NCI-H128 (cell line): ENCODE results near the gene CD3G.
"Not testable (repeated sequence)": the region's sequence is repeated elsewhere in the genome, so short reads cannot be mapped to it uniquely, and the experiment has no call there.

ENCODE experiments used
- DNase-seq: peaks from one replicate; lab custom pipeline; 2025; ENCODE audit not compliant: unreplicated experiment; lab: John Stamatoyannopoulos, UW

The CD3G gene

GRCh38 chr11:118375978-118376377 lies 31.8 kb downstream of the CD3G start:
- DNase-seq: no peak

- no peak for DNase-seq
Observed at GRCh38 chr11:118379497-118379896, 35.4 kb downstream of the CD3G start.

- no peak for DNase-seq
Observed at GRCh38 chr11:118380571-118380970, 36.4 kb downstream of the CD3G start.

- no peak for DNase-seq
Observed at GRCh38 chr11:118382954-118383353, 38.8 kb downstream of the CD3G start.

GRCh38 chr11:118383657-118384056 lies 39.5 kb downstream of the CD3G start:
- DNase-seq: no peak

GRCh38 chr11:118396097-118396501 lies 52.0 kb downstream of the CD3G start:
- DNase-seq: no peak

GRCh38 chr11:118397448-118397847 lies 53.3 kb downstream of the CD3G start:
- DNase-seq: no peak

GRCh38 chr11:118398791-118399559 lies 54.8 kb downstream of the CD3G start:
- DNase-seq: no peak

GRCh38 chr11:118401151-118401879 lies 57.2 kb downstream of the CD3G start, which contains the start of gene ATP5MG:
TSS of gene ATP5MG (plus strand) at chr11:118401606. CDS start at chr11:118401666, 60 bp downstream.
- DNase-seq: peak; percentile 78

GRCh38 chr11:118401880-118402590 lies 57.9 kb downstream of the CD3G start:
- no peak for DNase-seq

- DNase-seq: not testable (repeated sequence)
Observed at GRCh38 chr11:118402594-118402993, 58.5 kb downstream of the CD3G start.
